OCI-LY1 (cell line): ENCODE data around the gene BTNL3.
A peak's percentile ranks its signal among the peaks of the same experiment; 100 is the strongest.

Experiments used
- H2AFZ ChIP-seq: fragments of 200-600 bp; sonication (generic), shearing (Covaris generic); 2 replicates; pipeline ENCODE4 v1.6.0; 2014; ENCODE audit warnings: antibody characterized with exemption, mild to moderate bottlenecking, low read length
- H3F3A ChIP-seq: fragments of 200-600 bp; sonication (generic), shearing (Covaris generic); 2 replicates; pipeline ENCODE4 v1.6.0; 2014; ENCODE audit warnings: mild to moderate bottlenecking, antibody characterized with exemption, low read length, moderate library complexity; ENCODE audit not compliant: insufficient read depth
- H3K27ac ChIP-seq: fragments of 200-600 bp; sonication (generic); 2 replicates; pipeline ENCODE4 v1.5.1; 2014; ENCODE audit warnings: low read length, mixed run types, mild to moderate bottlenecking, low read depth; ENCODE audit not compliant: poor library complexity, severe bottlenecking
- H3K27me3 ChIP-seq: fragments of 200-600 bp; sonication (generic); 2 replicates; pipeline ENCODE4 v1.6.0; 2014; ENCODE audit warnings: antibody characterized with exemption, mild to moderate bottlenecking, low read length, moderate library complexity; ENCODE audit not compliant: insufficient read depth
- H3K36me3 ChIP-seq: fragments of 200-600 bp; sonication (generic); 2 replicates; pipeline ENCODE4 v1.6.1; 2014; ENCODE audit warnings: mild to moderate bottlenecking, antibody characterized with exemption, low read length, moderate library complexity, mixed read lengths; ENCODE audit not compliant: insufficient read depth
- H3K4me1 ChIP-seq: fragments of 200-600 bp; sonication (generic); 2 replicates; pipeline ENCODE4 v1.5.1; 2014; ENCODE audit warnings: mild to moderate bottlenecking, low read length, moderate library complexity; ENCODE audit not compliant: insufficient read depth, severe bottlenecking
- H3K4me2 ChIP-seq: fragments of 200-600 bp; sonication (generic), shearing (Covaris generic); 2 replicates; pipeline ENCODE4 v1.6.1; 2014; ENCODE audit warnings: low read length
- H3K4me3 ChIP-seq: fragments of 200-600 bp; sonication (generic); 2 replicates; pipeline ENCODE4 v1.5.1; 2014; ENCODE audit warnings: low read length, low read depth, mild to moderate bottlenecking, mixed read lengths; ENCODE audit not compliant: poor library complexity, severe bottlenecking
- H3K79me2 ChIP-seq: fragments of 200-600 bp; shearing (Covaris generic); 2 replicates; pipeline ENCODE4 v1.6.1; 2016; ENCODE audit warnings: mixed run types, low read length, mixed read lengths; ENCODE audit not compliant: insufficient read depth
- H3K9ac ChIP-seq: fragments of 200-600 bp; sonication (generic), shearing (Covaris generic); 2 replicates; pipeline ENCODE4 v1.6.1; 2014; ENCODE audit warnings: mild to moderate bottlenecking, low read length, mixed read lengths
- H3K9me2 ChIP-seq: fragments of 200-600 bp; sonication (generic), shearing (Covaris generic); 2 replicates; pipeline ENCODE4 v1.6.1; 2014; ENCODE audit warnings: low read depth, mild to moderate bottlenecking, low read length, mixed read lengths
- H3K9me3 ChIP-seq: fragments of 200-600 bp; shearing (Covaris generic); 2 replicates; pipeline ENCODE4 v1.6.1; 2014; ENCODE audit warnings: low read length, mixed read lengths
- H4K20me1 ChIP-seq: fragments of 200-600 bp; sonication (generic), shearing (Covaris generic); 2 replicates; pipeline ENCODE4 v1.6.0; 2016; ENCODE audit warnings: mild to moderate bottlenecking, low read length; ENCODE audit not compliant: insufficient read depth
- EZH2 ChIP-seq: fragments of 200-600 bp; sonication (generic), shearing (Covaris generic); IDR thresholded peaks from 2 replicates; pipeline ENCODE4 v1.8.0; 2017; ENCODE audit warnings: borderline replicate concordance, mixed run types, mild to moderate bottlenecking, antibody characterized with exemption, low read length, moderate library complexity, mixed read lengths
- TF ChIP-seq, protein P1 (sequence below): fragments of 200-600 bp; sonication (generic), shearing (Covaris generic); IDR thresholded peaks from 2 replicates; pipeline ENCODE4 v1.5.1; 2017; ENCODE audit warnings: mild to moderate bottlenecking, antibody characterized with exemption, low read length, moderate library complexity, mixed read lengths

BTNL3 gene

GRCh38 chr5:181053488-181054121 lies 65.0 kb downstream of the BTNL3 start:
- Histone ChIP-seq H3F3A (no peaks in the 10 kb centered on the region), H3K27ac (peak overlapping the region; percentile 80), H3K36me3 (peaks cover 28% of the 10 kb centered on the region; the same call in 1 of the 2 replicates), H4K20me1 (no peaks in the 10 kb centered on the region), H3K9ac (peak overlapping the region; percentile 90), H2AFZ (no peak overlapping the region), H3K79me2 (no peaks in the 10 kb centered on the region), H3K27me3 (no peaks in the 10 kb centered on the region), H3K9me2 (no peaks in the 10 kb centered on the region), H3K4me3 (peak overlapping the region; percentile 85), H3K9me3 (no peaks in the 10 kb centered on the region), H3K4me2 (peak overlapping the region; percentile 75), H3K4me1 (peaks cover 52% of the 10 kb centered on the region)
- no peak for TF ChIP-seq EZH2
- TF ChIP-seq, protein P1, sequence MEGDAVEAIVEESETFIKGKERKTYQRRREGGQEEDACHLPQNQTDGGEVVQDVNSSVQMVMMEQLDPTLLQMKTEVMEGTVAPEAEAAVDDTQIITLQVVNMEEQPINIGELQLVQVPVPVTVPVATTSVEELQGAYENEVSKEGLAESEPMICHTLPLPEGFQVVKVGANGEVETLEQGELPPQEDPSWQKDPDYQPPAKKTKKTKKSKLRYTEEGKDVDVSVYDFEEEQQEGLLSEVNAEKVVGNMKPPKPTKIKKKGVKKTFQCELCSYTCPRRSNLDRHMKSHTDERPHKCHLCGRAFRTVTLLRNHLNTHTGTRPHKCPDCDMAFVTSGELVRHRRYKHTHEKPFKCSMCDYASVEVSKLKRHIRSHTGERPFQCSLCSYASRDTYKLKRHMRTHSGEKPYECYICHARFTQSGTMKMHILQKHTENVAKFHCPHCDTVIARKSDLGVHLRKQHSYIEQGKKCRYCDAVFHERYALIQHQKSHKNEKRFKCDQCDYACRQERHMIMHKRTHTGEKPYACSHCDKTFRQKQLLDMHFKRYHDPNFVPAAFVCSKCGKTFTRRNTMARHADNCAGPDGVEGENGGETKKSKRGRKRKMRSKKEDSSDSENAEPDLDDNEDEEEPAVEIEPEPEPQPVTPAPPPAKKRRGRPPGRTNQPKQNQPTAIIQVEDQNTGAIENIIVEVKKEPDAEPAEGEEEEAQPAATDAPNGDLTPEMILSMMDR = no peak

DNA sequence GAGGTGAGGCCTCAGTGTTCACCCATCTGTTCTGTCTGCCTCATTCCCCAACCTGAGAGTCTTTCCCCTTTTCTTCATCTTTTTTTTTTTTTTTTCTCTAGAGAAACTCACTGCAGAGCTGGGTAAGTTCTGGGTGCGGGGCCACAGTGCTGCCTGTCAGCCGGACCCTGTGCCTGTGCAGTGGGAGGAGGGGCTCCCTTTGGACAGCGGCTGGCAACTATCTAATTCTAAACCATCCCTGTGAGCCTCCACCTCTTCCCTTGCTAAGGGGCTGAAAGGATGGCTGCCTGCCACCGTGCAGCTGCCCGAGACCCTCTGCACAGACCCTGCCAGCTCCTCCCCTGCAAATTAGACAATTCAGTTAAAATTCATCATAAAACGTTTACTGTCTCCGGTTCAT lies 65.5 kb downstream of the BTNL3 start:
- Histone ChIP-seq H3K27me3 (no peaks in the 10 kb centered on the region), H3K27ac (peak overlapping the region; percentile 80), H4K20me1 (no peaks in the 10 kb centered on the region), H3K4me1 (peaks cover 50% of the 10 kb centered on the region), H3K36me3 (peaks cover 31% of the 10 kb centered on the region; the same call in 1 of the 2 replicates), H3F3A (no peaks in the 10 kb centered on the region), H3K9me2 (no peaks in the 10 kb centered on the region), H3K4me2 (peak overlapping the region; percentile 75), H2AFZ (no peak overlapping the region), H3K4me3 (peak overlapping the region; percentile 85), H3K79me2 (no peaks in the 10 kb centered on the region), H3K9me3 (no peaks in the 10 kb centered on the region), H3K9ac (peak overlapping the region; percentile 90)
- TF ChIP-seq, protein P1 = no peak
- TF ChIP-seq EZH2 = no peak

DNA sequence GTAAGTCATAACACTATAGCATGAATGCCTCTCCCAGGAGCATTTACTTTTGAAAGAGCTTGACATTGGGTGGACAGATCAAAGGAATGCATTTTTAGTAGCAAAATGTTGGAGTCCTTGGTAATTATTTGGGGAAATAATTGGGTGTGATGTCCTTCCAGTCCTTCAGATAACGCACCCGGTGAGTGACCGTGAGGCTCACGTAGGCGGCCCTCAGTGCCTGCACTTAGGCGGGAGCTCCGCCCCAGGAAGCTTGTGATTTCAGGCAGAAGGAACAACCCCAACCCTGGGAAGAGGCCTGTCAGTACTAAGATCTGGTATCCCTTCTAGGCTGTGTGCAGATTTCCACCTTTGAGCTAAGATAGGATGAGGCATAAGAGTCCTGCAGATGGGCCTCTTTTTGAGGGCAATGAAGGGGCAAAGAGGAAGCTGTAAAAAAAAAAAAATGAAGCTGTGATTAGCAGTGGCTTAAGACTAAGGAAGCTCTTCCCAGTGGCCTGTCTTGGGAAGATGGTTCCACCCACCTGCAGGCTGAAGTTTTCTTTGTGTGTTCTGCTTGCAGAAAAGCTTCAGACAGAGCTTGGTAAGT lies 66.3 kb downstream of the BTNL3 start:
- H3F3A ChIP-seq = no peaks in the 10 kb centered on the region
- peaks cover 36% of the 10 kb centered on the region for H3K36me3 ChIP-seq
- H3K79me2 ChIP-seq = no peaks in the 10 kb centered on the region
- H3K9ac ChIP-seq = no peak overlapping the region
- no peaks in the 10 kb centered on the region for H3K27me3 ChIP-seq
- H3K27ac ChIP-seq = peak overlapping the region; percentile 80
- TF ChIP-seq, protein P1 = no peak
- TF ChIP-seq EZH2 = no peak
- no peaks in the 10 kb centered on the region for H4K20me1 ChIP-seq
- H3K4me3 ChIP-seq = peak overlapping the region; percentile 85
- peak overlapping the region; percentile 75 for H3K4me2 ChIP-seq
- peaks cover 42% of the 10 kb centered on the region for H3K4me1 ChIP-seq
- H2AFZ ChIP-seq = no peak overlapping the region
- H3K9me3 ChIP-seq = no peaks in the 10 kb centered on the region
- no peaks in the 10 kb centered on the region for H3K9me2 ChIP-seq
